Head of caudate nucleus (tissue), 42 donors: ENCODE data around the gene STEAP1B.
A peak's percentile ranks its signal among the peaks of the same experiment; 100 is the strongest.

Experiments
- DNase-seq, 42 donors: peaks; one replicate each; pipeline versions ENCODE4 v3.0.0 to v3.0.0-alpha.2; 2020 to 2021; ENCODE audit warnings: mixed read lengths in 7 of 42
- intact Hi-C: fragments of 100-400 bp; cut with DNase I; formaldehyde crosslinking; loops from one replicate; pipeline ENCODE4 v1.15.0; 2022

The STEAP1B gene

DNA sequence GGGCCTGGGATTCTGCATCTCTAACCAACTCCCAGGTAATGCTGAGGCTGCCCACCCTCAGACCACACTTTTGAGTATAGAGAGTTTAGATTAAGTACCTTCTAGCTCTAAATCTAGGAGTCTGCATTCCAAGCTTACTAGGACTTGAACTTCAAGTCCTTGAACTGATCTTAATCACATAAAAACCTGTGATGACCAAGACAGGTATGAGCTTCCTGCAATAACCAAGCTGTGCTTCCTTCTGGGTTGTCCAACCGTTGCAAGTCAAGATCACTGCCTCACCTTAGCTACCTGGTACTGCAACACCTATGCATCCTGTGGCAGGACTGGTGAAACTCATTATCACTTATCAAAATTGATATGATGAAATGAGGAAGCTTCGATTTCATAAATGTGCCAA, 110.1 kb downstream of the STEAP1B start:
- DNase-seq, result no peak
- intact Hi-C loops, result no loop called here

DNA sequence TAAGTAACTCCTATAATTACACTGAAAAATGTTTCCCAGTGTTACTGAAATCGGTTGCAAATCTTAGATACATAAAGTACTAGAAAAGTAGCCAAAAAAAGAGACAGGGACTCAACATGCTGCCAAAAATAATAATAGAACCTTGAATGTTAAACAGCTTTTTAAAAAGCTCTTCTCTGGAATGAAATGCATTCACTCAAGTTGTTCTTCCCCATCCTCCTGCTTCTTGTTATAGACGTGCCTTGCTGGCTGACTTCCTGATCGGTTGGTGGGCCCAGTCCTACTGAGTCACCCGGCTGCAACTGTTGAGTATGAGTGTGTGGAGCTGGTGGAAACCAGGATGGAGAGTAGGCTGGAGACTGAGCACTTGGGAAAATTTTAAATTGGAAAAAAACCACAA, 112.4 kb downstream of the STEAP1B start:
- intact Hi-C loops, result no loop called here
- peak in 41 of 42 donors; percentile 18 to 93 (median 66) for DNase-seq

DNA sequence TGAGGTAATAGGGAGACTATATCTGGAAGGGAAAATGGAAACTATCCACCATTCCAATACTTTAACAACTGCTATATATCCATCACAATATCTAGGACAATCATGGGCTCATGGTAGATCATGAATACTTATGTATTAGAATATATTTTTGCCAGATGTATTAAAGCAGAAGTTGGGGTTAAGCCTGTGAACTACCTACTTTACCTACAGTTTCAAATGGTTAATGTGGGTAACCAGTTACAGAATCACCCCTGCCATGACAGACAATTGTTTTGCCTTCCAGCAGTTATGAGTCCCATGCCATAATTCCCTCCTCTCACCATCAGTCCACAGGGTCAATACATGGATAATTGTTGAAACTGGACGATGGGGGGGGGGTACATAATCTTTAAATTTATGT, 113.1 kb downstream of the STEAP1B start:
- intact Hi-C loops, result no loop called here

DNA sequence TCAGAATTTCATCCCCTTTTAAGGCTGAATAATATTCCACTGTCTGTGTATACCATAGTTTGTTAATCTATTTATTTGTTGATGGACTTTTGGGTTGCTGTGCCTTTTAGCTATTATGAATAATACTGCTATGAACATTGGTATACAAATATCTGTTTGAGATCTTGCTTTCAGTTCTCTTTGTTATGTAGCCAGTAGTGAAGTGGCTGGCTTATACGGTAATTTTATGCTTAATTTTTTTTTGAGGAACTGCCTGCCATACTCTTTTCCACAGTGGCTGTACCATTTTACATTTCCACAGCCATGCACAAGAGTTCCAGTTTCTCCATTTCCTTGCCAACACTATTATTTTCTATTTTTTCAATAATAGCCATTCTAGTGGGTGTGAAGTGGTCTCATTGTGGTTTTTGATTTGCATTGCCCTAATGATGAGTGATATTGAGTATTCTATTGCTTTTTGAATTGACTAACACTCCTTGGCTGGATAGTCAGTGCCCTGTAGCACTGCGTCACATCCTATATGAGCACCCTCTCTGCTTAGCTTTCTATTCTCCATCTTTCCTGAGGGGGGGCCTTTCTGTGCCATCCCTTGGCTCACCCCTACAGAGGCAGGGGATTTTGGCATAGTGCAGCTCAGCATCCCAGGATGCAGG, 113.7 kb downstream of the STEAP1B start:
- intact Hi-C loops, result no loop called here
- no peak for DNase-seq

More for the DNA sequence above, 113.1 kb downstream of the STEAP1B start:
- DNase-seq, result no peak

DNA sequence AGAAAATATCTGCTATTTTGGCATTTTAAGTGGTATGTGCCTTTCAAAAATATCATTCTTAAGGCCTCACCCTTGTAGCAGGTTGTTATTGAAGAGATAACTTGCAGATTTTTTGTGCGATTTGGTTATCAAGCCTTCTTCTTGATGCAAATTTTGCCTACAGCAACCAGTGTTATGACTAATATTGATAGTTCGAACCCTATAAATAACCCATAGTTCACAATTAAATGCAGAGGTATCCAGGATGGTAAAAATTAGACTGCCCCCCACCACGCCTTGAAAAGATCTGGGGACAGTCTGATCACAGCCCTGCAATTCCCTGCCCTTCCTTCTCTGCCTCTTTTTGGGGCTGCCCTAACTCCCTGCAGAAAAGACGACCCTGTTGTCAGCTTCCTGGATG, 114.7 kb downstream of the STEAP1B start:
- intact Hi-C loops, result no loop called here
- no peak for DNase-seq

DNA sequence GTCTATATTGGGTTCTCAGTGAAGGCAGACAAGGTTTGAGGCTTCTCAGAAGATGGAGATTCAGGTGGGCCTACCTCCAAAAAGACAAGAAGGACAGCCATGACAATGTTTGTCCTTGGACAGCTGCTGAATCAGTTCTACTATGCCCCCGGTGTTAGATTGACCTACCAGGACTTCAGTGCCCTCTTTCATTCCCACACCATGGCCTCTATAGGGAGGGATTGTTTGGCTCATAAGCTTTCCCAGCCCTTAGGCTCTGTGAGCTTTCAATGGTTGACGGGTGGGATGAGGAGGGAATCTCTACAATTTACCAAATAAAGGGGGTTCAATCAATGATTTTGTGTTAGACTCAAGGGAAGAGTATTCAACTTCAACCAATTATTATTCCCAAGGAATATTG, 119.7 kb downstream of the STEAP1B start:
- intact Hi-C loops, result no loop called here
- DNase-seq, result no peak

DNA sequence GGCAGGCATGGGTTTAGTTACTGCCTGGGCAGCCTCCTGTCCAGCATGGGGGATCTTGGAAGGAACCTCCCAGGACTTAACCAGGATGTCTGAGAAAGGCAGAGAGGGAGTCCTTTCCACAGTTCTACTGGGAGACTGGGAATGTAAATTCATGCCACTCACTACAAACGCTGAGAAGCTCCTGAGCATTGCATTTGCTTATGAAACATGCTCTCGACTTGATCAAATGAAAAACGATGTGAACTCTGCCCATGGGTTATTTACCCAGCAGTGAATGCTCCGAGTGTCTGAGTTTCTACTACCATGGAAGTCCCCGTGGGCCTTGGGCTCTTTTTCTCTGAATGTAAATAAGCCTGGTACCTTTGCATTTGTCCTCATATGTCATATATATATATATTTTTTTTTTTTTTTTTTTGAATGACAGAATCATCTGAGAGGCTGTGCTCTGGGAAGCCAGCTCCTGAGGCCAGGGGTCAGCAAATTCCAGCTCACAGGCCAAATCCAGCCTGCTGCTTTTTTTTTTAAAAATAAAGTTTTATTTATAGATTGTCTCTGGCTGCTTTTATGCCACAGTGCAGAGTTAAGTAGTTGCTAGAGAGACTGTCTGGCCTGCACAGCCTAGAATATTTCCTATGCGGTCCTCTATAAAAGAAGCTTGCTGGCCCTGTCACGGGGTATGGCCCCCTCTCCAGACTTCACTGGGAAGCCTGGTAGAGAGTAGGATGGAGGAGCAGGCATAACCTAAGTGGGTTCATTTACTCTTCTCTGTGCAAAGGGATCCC, 121.6 kb downstream of the STEAP1B start:
- intact Hi-C loops, result no loop called here
- no peak for DNase-seq

DNA sequence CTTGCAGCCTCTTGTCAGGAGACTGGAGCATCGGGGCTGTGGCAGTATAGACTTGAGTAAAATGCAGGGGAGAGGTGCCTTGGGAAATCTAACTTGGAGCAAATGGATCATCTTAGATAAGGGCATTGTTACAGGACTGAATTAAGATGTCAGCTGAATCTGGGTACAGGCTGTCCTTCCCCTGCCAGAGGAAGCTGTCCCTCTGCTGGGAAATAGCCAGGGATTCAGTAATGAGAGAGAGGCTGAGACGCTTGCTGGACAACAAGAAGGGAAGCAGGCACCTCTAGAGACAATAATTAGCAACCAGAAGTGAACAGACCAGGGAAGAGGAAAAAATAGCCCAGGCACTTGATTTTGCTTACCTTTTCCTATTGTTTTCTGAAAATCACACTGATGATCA, 122.3 kb downstream of the STEAP1B start:
- intact Hi-C loops, result no loop called here
- peak in 3 of 42 donors; percentile 18 to 59 (median 45) for DNase-seq

DNA sequence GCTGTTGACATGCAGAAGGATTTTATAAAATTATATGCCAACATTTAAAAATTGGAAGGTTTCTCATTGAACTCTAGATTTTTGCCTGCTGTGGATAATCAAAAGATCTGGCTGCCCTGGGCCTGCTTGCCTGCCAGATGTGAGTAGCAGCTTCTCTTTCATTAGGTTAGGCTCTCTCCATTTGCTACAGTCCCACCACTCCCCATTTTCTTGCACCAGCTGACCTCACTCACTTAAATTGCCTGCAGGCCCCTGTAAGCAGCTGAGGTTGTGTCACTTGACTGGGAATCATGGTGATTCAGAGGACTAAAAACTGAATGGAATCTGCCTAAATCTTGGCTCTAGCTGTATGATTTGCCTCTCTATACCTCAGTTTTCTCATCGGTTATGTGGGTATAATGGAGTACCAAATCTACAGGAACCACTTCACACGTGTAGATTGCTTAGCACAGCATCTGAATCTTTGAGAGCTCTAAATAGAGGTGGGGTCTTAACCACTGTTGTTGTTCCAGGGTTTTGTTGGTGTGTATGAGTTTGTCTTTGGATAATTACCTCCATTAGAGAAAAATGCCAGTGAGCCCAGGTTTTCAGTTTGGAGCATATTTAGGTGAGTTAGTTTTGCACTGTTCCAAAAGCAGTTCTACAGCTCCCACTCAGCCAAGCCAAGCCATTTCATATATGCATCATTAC, 124.5 kb downstream of the STEAP1B start:
- intact Hi-C loops, result no loop called here
- no peak for DNase-seq

DNA sequence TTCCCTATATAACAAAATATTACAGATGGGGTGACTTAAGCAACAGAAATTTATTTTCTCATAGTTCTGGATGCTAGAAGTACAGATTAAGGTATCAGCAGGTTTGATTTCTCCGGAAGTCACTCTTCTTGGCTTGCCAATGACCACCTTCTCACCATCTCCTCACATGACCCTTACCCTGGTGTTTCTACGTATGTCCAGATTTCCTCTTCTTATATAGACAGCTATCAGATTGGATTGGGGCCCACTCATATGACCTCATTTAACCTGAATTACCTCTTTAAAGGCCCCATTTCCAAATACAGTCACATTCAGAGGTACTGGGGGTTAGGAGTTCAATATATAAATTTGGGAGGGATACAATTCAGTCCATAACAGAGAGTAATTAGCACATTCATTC, 126.1 kb downstream of the STEAP1B start:
- DNase-seq, result no peak
- intact Hi-C loops, result no loop called here

DNA sequence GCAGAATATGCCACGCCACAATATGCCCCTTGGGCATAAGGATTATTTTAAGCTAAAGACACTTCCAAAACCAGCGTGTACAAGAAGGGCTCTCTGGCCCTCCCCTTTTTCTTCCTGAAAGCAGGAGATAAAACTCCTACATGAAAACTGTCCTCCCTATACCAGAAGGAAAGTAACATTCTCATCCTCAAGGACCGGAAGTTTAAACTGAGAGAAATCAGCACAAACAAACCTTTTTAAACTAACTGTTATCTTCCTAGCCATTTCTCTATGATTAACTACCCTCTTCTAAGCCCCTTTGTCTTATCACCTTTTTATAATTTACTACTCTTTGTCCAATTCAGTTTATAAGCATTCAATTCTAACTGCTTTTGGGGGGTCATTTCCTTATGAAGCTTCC, 126.6 kb downstream of the STEAP1B start:
- DNase-seq, result no peak
- intact Hi-C loops, result no loop called here

DNA sequence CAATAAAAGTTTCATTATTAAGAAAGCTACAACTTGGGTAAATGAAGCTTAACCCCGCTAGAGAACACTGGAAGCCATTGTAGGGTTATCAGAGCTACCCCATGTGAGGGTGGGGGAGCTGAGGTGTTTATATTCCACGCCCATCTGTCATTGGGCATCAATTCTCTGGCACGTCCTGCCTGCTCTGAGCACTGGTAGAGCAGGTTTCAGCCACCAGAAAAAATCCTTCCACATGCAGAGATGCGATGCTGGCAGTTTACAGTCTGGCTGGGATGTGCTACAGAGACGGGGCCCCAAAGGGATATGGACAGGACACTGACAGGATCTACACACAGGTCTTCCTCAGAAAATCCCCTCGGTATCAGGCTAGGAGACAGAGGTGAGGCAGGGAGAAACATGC, 127.1 kb downstream of the STEAP1B start:
- intact Hi-C loops, result no loop called here
- no peak for DNase-seq

DNA sequence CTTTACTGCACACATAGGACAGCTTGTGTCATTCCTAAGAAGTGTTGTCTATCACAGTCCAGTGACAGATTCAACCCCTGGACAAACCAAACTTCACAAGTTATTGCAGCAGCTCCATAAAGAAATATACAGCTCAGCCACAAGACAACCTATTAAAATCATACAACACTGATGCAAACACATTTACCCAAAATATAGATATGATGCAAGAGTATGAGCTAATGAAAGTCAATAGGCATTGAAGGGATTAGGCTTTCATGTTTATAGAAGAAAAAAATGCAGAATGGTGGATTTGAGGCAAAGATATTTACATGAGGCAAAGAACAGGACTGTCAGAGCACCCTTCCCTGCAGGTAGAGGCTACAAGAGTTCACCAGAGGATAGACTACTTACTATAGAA, 128.1 kb downstream of the STEAP1B start:
- no peak for DNase-seq
- intact Hi-C loops, result no loop called here
